Fibroblast of mammary gland (primary cell): ENCODE results near the gene FAM171A2.

Source experiments
- DNase-seq: peaks from one replicate; pipeline ENCODE4 v3.0.0-alpha.2; 2010; ENCODE audit warnings: low read depth
- H3K4me3 ChIP-seq: 2 replicates; pipeline ENCODE4 v1.5.1; 2011; ENCODE audit warnings: low read depth, mild to moderate bottlenecking, low read length, moderate library complexity; ENCODE audit not compliant: control insufficient read depth
- TF ChIP-seq, protein P1 (sequence below): conservative IDR thresholded peaks from 2 replicates; pipeline ENCODE4 v1.5.1; 2011; ENCODE audit warnings: low read depth, low read length, inconsistent platforms; ENCODE audit not compliant: control insufficient read depth, insufficient read depth

Gene FAM171A2

GRCh38 chr17:44359006-44359405 lies 4.6 kb downstream of the FAM171A2 start:
- no peak for DNase-seq
- H3K4me3 ChIP-seq = no peak overlapping the region
- TF ChIP-seq, protein P1, sequence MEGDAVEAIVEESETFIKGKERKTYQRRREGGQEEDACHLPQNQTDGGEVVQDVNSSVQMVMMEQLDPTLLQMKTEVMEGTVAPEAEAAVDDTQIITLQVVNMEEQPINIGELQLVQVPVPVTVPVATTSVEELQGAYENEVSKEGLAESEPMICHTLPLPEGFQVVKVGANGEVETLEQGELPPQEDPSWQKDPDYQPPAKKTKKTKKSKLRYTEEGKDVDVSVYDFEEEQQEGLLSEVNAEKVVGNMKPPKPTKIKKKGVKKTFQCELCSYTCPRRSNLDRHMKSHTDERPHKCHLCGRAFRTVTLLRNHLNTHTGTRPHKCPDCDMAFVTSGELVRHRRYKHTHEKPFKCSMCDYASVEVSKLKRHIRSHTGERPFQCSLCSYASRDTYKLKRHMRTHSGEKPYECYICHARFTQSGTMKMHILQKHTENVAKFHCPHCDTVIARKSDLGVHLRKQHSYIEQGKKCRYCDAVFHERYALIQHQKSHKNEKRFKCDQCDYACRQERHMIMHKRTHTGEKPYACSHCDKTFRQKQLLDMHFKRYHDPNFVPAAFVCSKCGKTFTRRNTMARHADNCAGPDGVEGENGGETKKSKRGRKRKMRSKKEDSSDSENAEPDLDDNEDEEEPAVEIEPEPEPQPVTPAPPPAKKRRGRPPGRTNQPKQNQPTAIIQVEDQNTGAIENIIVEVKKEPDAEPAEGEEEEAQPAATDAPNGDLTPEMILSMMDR = no peak

DNA sequence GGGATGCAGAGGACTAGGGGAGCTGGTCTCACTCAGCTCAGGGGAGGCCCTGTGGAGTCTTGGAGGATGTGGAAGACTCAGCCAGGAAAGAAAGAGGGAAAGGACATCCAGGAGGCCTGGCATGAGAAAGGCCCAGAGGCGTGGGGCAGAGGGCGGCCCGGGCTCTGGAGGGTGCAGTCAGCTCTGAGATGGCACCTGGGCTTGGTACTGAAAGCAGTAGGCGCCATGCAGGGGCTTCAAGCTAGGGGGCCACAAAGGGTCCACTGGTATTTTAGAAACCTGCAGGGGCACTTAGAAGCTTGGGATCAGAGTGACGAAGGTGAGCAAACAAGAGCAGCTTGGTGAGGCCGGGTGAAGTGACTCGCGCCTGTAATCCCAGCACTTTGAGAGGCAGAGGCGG lies 5.6 kb downstream of the FAM171A2 start:
- TF ChIP-seq, protein P1 = no peak
- DNase-seq = no peak
- H3K4me3 ChIP-seq = no peak overlapping the region

DNA sequence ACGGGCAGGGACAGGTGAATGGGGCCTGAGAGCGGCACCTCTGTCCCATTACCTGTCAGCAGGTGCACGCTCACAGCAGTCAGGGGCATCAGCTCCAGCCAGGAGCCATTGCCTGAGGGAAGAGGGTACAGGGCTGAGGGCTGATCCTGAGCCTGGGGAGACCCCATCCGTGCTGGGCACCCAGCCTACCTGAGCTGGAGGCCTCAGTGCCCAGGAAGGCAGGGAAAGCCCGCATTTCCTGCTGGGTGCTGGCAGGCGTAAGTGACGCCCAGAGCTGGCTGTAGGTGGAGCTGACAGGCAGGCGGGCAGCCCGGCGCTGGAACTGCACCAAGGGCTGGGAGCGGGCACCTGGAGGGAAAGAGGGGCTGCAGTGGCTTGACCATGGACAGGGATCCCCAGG lies 7.4 kb downstream of the FAM171A2 start:
- H3K4me3 ChIP-seq = no peak overlapping the region
- no peak for DNase-seq
- TF ChIP-seq, protein P1 = no peak

DNA sequence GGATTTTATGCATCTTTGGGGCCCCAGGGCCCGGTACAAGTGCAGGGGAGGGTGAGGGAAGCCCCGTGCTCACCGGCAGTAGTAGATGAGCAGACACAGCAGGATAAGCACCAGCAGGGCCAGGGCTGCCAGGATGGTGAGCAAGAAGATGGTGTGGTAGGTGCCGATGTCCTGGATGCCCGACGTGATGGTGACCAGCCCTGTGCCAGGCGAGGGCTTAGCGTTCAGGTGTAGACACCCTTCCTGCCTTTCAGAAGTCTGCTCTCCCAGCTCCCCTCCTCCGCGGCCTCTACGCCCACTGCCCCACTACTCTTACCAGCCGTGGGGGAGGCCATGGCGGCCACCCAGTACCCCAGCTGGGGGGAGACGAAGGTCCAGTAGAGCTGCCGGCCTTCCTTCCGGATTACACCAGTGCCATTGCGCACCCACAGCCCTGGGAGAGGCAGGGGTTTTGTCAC lies 8.0 kb downstream of the FAM171A2 start:
- no peak for DNase-seq
- no peak overlapping the region for H3K4me3 ChIP-seq
- TF ChIP-seq, protein P1 = no peak

DNA sequence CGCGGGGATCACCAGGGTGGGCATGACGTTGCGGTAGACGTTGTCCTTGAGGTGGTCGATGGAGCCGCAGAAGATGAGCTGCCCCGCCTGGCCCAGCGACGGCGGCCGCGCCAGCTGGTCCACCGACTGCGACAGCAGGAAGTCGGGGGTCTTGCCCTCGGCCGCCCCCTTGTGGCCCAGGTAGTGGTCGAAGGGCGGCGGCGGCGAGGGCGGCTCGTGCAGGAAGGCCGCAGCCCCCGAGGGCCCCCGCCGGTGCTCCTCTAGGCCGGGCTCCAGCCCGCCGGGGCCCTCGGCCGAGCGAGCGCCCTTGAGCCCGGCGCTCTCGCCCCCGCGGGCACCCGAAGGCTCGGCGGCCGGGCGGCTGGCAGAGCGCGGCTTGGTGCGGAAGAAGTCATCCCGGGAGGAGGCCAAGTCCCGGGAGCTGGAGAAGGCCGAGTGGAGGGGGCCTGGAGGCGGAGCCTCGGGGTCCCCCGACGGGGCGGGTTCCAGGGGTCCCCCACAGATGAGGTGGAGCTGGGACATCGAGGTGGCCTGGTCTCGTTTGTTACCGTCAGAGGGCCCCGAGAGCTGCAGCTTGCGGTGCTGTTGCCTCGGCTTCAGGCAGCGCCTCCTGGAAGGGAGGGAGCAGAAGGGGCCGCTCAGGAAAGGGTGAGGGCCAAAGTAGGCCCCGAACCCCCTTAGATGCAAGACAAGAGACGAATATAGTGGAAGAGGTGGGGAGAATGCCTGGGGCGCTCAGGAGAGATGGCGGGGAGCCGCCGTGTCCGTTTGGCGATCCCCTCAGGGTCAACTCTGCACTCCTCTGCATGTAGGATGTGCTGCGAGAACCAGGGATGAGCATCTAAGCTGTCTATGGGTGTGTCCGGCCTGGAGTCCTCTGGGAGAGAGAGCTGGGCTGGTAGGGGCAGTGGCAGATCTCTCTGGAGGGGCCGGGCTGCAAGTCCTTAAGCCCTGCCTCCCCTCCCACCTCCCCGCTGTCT lies 8.8 kb downstream of the FAM171A2 start:
- H3K4me3 ChIP-seq = no peak overlapping the region
- TF ChIP-seq, protein P1 = no peak
- no peak for DNase-seq

DNA sequence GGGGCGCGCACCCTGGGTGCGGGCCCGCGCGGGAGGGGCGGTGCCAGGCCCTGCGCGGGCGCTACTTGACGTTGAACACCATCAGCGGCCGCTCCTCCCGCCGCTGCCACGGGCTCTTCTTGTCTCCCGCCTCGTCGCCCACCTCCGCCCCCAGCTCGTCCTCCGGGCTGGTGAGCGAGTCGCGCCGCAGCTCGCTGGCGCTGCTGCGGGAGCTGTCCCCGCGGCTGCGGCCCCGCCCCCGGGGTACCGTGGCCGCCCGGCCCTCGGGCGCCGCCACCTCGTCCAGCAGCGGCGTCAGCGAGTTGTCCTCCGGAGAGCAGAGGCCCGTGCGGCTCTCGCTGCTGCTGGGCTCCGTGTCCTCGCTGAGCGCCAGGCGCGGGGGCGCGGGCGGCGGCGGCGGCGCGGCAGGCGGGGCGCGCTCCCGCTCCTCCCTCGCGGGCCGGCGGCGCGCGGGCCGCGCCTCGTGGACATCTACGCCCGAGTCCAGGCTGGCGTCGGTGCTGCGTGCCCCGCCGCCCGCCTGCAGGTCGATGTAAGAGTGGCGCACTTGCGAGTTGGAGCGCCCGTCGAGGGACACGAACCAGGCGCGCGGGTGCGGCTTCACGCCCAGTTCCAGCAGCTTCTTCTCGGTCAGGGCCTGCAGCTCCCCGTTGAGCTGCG lies 9.9 kb downstream of the FAM171A2 start:
- peak; percentile 2 for DNase-seq
- no peak overlapping the region for H3K4me3 ChIP-seq
- TF ChIP-seq, protein P1 = no peak
